B cell (primary cell): ENCODE measurements around the gene XPNPEP2. TPM values are rescaled to one million over a fixed set of nuclear protein-coding genes. Genes with fewer than 3 reads are reported as not detected.

Source experiments
- ATAC-seq: fragments of 200-7000 bp; cut with Tn5 transposase; one replicate; pipeline ENCODE4 v1.10.0; 2021; ENCODE audit warnings: low read depth, mild to moderate bottlenecking, moderate number of reproducible peaks, moderate library complexity
- CTCF ChIA-PET: fragments of 350-600 bp; sonication (Branson Sonifier 250); formaldehyde crosslinking; loops from one replicate; lab custom pipeline; 2021; ENCODE audit warnings: antibody characterized with exemption, inconsistent platforms; lab: Charles Lee
- POLR2A ChIA-PET: fragments of 350-600 bp; sonication (Branson Sonifier 250); formaldehyde crosslinking; loops from one replicate; lab custom pipeline; 2021; ENCODE audit warnings: antibody characterized with exemption; lab: Charles Lee
- DNase-seq: peaks from one replicate; pipeline ENCODE4 v3.0.0; 2013
- H2AFZ ChIP-seq: 2 replicates; pipeline ENCODE4 v1.6.1; 2012; ENCODE audit warnings: mild to moderate bottlenecking, low read depth, low read length; ENCODE audit not compliant: insufficient read depth, poor library complexity, severe bottlenecking
- H3K27ac ChIP-seq, 2 donors: 1 replicate in 1 of 2; 2 replicates in 1 of 2; pipeline ENCODE4 v1.5.1; 2012 to 2013; ENCODE audit warnings: low read length in 2 of 2, mild to moderate bottlenecking in 2 of 2, moderate library complexity in 1 of 2
- H3K27me3 ChIP-seq, 4 experiments: fragments of 200-600 bp in 1 of 4; sonication (generic) in 1 of 4; replicated peaks in 1 of 4; 1 replicate in 2 of 4; 2 replicates in 2 of 4; pipeline versions ENCODE4 v1.6.1 to v1.7.0; 2013 to 2016; ENCODE audit warnings: low read length in 3 of 4, mild to moderate bottlenecking in 2 of 4, mixed read lengths in 1 of 4, moderate library complexity in 1 of 4; ENCODE audit not compliant: insufficient read depth in 4 of 4, control insufficient read depth in 3 of 4; ENCODE audit errors: control extremely low read depth in 1 of 4
- H3K36me3 ChIP-seq, 2 experiments: replicated peaks in 1 of 2; 1 replicate in 1 of 2; 2 replicates in 1 of 2; pipeline versions ENCODE4 v1.6.1 to v1.7.1; 2013; ENCODE audit warnings: low read length in 1 of 2; ENCODE audit not compliant: insufficient read depth in 2 of 2, control insufficient read depth in 1 of 2; ENCODE audit errors: control extremely low read depth in 1 of 2, extremely low read depth in 1 of 2
- H3K4me1 ChIP-seq, 2 donors: fragments of 200-600 bp in 1 of 2; sonication (generic) in 1 of 2; 1 replicate in 1 of 2; 2 replicates in 1 of 2; pipeline versions ENCODE4 v1.5.1 to v1.6.1; 2013 to 2017; ENCODE audit warnings: low read length in 2 of 2; ENCODE audit not compliant: control insufficient read depth in 2 of 2, insufficient read depth in 2 of 2
- H3K4me2 ChIP-seq: replicated peaks from 2 replicates; pipeline ENCODE3; 2012; ENCODE audit warnings: mild to moderate bottlenecking, low read depth, low read length; ENCODE audit not compliant: poor library complexity, severe bottlenecking
- H3K4me3 ChIP-seq, 5 experiments: fragments of 200-600 bp in 1 of 5; sonication (generic) in 1 of 5; 1 replicate in 3 of 5; 2 replicates in 2 of 5; pipeline versions ENCODE4 v1.5.1 to v1.7.0; 2011 to 2016; ENCODE audit warnings: low read length in 4 of 5, mild to moderate bottlenecking in 4 of 5, low read depth in 2 of 5, control low read depth in 1 of 5, moderate library complexity in 1 of 5; ENCODE audit not compliant: insufficient read depth in 1 of 5; ENCODE audit errors: control extremely low read depth in 1 of 5, extremely low read depth in 1 of 5
- H3K79me2 ChIP-seq: fragments of 200-600 bp; sonication (generic); one replicate; pipeline ENCODE4 v1.6.0; 2016; ENCODE audit warnings: low read length; ENCODE audit not compliant: control insufficient read depth, insufficient read depth
- H3K9ac ChIP-seq: fragments of 200-600 bp; sonication (generic); 2 replicates; pipeline ENCODE4 v1.6.1; 2017; ENCODE audit warnings: mild to moderate bottlenecking, low read length, moderate library complexity
- H3K9me3 ChIP-seq, 3 donors: one replicate each; pipeline versions ENCODE4 v1.6.1 to v1.7.1; 2013; ENCODE audit warnings: low read length in 2 of 3; ENCODE audit not compliant: control insufficient read depth in 2 of 3, insufficient read depth in 1 of 3; ENCODE audit errors: control extremely low read depth in 1 of 3
- H4K20me1 ChIP-seq: 2 replicates; pipeline ENCODE4 v1.6.0; 2012; ENCODE audit warnings: mild to moderate bottlenecking, low read length; ENCODE audit not compliant: insufficient read depth, control insufficient read depth, poor library complexity, severe bottlenecking
- H3K27ac Mint-ChIP-seq: one replicate; pipeline ENCODE4 v1.8.0; 2021; ENCODE audit warnings: mixed read lengths
- H3K27me3 Mint-ChIP-seq: one replicate; pipeline ENCODE4 v1.8.0; 2021; ENCODE audit warnings: mixed read lengths
- H3K4me1 Mint-ChIP-seq: one replicate; pipeline ENCODE4 v1.8.0; 2021; ENCODE audit warnings: mixed read lengths
- H3K4me3 Mint-ChIP-seq: one replicate; pipeline ENCODE4 v1.8.0; 2021; ENCODE audit warnings: mixed read lengths
- H3K9me3 Mint-ChIP-seq: one replicate; pipeline ENCODE4 v1.8.0; 2022; ENCODE audit warnings: mixed read lengths; ENCODE audit not compliant: insufficient read depth
- EZH2 ChIP-seq: IDR thresholded peaks from 2 replicates; pipeline ENCODE4 v1.6.1; 2012; ENCODE audit warnings: borderline replicate concordance, low read depth, mild to moderate bottlenecking, moderate library complexity, low read length; ENCODE audit not compliant: insufficient read depth, poor library complexity, severe bottlenecking
- WGBS: methylation state at CpG from one replicate; pipeline ENCODE4 v1.1.5; 2013; ENCODE audit warnings: missing lambda C conversion rate; ENCODE audit not compliant: insufficient coverage; 5-methylcytosine and 5-hydroxymethylcytosine counted together
- intact Hi-C: fragments of 100-400 bp; cut with micrococcal nuclease; formaldehyde crosslinking; loops from one replicate; pipeline ENCODE4 v1.10.0; 2022
- polyA plus RNA-seq: library from polyadenylated mRNA; depleted of rRNA; stranded (reverse); fragments of >200 nt; gene quantifications from 2 replicates; pipeline ENCODE4 v1.2.3, GENCODE V29; 2012
- total RNA-seq, 2 donors: library from RNA; stranded (reverse); fragments of 120-200 nt in 1 of 2; gene quantifications; 1 replicate in 1 of 2; 2 replicates in 1 of 2; pipeline versions ENCODE4 v1.2.3 to v1.2.4, GENCODE V29; 2013 to 2022
- TF ChIP-seq, protein P1 (sequence below): fragments of 200-600 bp; IDR thresholded peaks from one replicate; pipeline ENCODE4 v1.8.0; 2022; ENCODE audit warnings: antibody characterized with exemption, mild to moderate bottlenecking

XPNPEP2 gene
- total and polyA plus RNA-seq, 2 donors (not counting 1 experiment from before 2014, with no cell fraction given): 0.31 TPM; not detected in 1

GRCh38 chrX:129781134-129781672 lies 42.4 kb downstream of the XPNPEP2 start:
- Histone ChIP-seq H3K9me3 (no peaks in the 10 kb centered on the region), H3K79me2 (peaks cover 88% of the 10 kb centered on the region), H3K4me1 (peaks cover 76 to 81% of the 10 kb centered on the region in 2 donors), H3K9ac (peak overlapping the region; percentile 82), H3K27ac (peak overlapping the region; percentile 97 to 99), H2AFZ (no peak overlapping the region), H3K4me2 (peak overlapping the region; percentile 85), H4K20me1 (peaks cover 45% of the 10 kb centered on the region), H3K4me3 (peak overlapping the region; percentile 65 to 83 (median 78)), H3K27me3 (no peaks in the 10 kb centered on the region), H3K36me3 (peaks cover 0 to 33% of the 10 kb centered on the region in 2 experiments)
- Mint-ChIP-seq H3K27ac (peak overlapping the region; percentile 97), H3K27me3 (no peaks in the 10 kb centered on the region), H3K4me3 (peak overlapping the region; percentile 89), H3K9me3 (no peaks in the 10 kb centered on the region), H3K4me1 (peaks cover 66% of the 10 kb centered on the region)
- 0% methylated on average over 1 of the region's 8 CpGs for WGBS
- TF ChIP-seq, protein P1, sequence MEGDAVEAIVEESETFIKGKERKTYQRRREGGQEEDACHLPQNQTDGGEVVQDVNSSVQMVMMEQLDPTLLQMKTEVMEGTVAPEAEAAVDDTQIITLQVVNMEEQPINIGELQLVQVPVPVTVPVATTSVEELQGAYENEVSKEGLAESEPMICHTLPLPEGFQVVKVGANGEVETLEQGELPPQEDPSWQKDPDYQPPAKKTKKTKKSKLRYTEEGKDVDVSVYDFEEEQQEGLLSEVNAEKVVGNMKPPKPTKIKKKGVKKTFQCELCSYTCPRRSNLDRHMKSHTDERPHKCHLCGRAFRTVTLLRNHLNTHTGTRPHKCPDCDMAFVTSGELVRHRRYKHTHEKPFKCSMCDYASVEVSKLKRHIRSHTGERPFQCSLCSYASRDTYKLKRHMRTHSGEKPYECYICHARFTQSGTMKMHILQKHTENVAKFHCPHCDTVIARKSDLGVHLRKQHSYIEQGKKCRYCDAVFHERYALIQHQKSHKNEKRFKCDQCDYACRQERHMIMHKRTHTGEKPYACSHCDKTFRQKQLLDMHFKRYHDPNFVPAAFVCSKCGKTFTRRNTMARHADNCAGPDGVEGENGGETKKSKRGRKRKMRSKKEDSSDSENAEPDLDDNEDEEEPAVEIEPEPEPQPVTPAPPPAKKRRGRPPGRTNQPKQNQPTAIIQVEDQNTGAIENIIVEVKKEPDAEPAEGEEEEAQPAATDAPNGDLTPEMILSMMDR: no peak
- TF ChIP-seq EZH2: no peak
- ATAC-seq (peak; percentile 68), DNase-seq (peak; percentile 86)
- ChIA-PET CTCF (interaction anchor here (1.1 to 4.5 kb wide), 9 partner anchors 9 to 104 kb away, joined by 3 to 32 read pairs (median 9); no protein-coding TSS in a partner anchor), POLR2A (interaction anchor here (0.6 to 4.2 kb wide), 8 partner anchors 9 to 228 kb away, joined by 3 to 35 read pairs (median 13); no protein-coding TSS in a partner anchor)
- intact Hi-C loops: loop anchor here (1.0 to 5.0 kb wide), 4 partner anchors 8 to 104 kb away; partner anchors contain the start of gene XPNPEP2
